ENCODE results near the gene EIF2B2.

The EIF2B2 gene

GRCh38 chr14:75041613-75042012 is 38.9 kb downstream of the EIF2B2 start:
- H3K4me3 ChIP-seq (ENCODE audit: low read depth, low read length) = no peak overlapping the region
- no peak for DNase-seq (ENCODE audit: low read depth)
- TF ChIP-seq CTCF (IDR thresholded peaks at IDR 0.05; ENCODE audit: control insufficient read depth, extremely low read depth, insufficient read depth) = no peak

- no peak for TF ChIP-seq CTCF (IDR thresholded peaks at IDR 0.05; ENCODE audit: control insufficient read depth, extremely low read depth, insufficient read depth)
- no peak for DNase-seq (ENCODE audit: low read depth)
- no peak overlapping the region for H3K4me3 ChIP-seq (ENCODE audit: low read depth, low read length)
Measured at GRCh38 chr14:75042035-75042434, 39.3 kb downstream of the EIF2B2 start.

- H3K4me3 ChIP-seq (ENCODE audit: low read depth, low read length) = no peak overlapping the region
- DNase-seq (ENCODE audit: low read depth) = no peak
- TF ChIP-seq CTCF (IDR thresholded peaks at IDR 0.05; ENCODE audit: control insufficient read depth, extremely low read depth, insufficient read depth) = no peak
Measured at GRCh38 chr14:75044322-75044721, 41.6 kb downstream of the EIF2B2 start.

- no peak for TF ChIP-seq CTCF (IDR thresholded peaks at IDR 0.05; ENCODE audit: control insufficient read depth, extremely low read depth, insufficient read depth)
- no peak for DNase-seq (ENCODE audit: low read depth)
- no peak overlapping the region for H3K4me3 ChIP-seq (ENCODE audit: low read depth, low read length)
Measured at GRCh38 chr14:75044752-75045151, 42.0 kb downstream of the EIF2B2 start.

GRCh38 chr14:75046275-75046674 is 43.6 kb downstream of the EIF2B2 start:
- no peak for DNase-seq (ENCODE audit: low read depth)
- no peak overlapping the region for H3K4me3 ChIP-seq (ENCODE audit: low read depth, low read length)
- TF ChIP-seq CTCF (IDR thresholded peaks at IDR 0.05; ENCODE audit: control insufficient read depth, extremely low read depth, insufficient read depth) = no peak

GRCh38 chr14:75046899-75047298 is 44.2 kb downstream of the EIF2B2 start:
- DNase-seq (ENCODE audit: low read depth) = no peak
- no peak overlapping the region for H3K4me3 ChIP-seq (ENCODE audit: low read depth, low read length)
- TF ChIP-seq CTCF (IDR thresholded peaks at IDR 0.05; ENCODE audit: control insufficient read depth, extremely low read depth, insufficient read depth) = no peak

GRCh38 chr14:75047506-75047905 is 44.8 kb downstream of the EIF2B2 start:
- no peak overlapping the region for H3K4me3 ChIP-seq (ENCODE audit: low read depth, low read length)
- DNase-seq (ENCODE audit: low read depth) = no peak
- no peak for TF ChIP-seq CTCF (IDR thresholded peaks at IDR 0.05; ENCODE audit: control insufficient read depth, extremely low read depth, insufficient read depth)
